HG03378 (cell line): Measurements from ENCODE around the gene SIVA1.

Experiments used
- ATAC-seq: cut with Tn5 transposase; IDR thresholded peaks from one replicate; pipeline ENCODE4 v1.9.1; 2021; ENCODE audit warnings: mild to moderate bottlenecking, moderate library complexity; ENCODE audit not compliant: unreplicated experiment

The SIVA1 gene

DNA sequence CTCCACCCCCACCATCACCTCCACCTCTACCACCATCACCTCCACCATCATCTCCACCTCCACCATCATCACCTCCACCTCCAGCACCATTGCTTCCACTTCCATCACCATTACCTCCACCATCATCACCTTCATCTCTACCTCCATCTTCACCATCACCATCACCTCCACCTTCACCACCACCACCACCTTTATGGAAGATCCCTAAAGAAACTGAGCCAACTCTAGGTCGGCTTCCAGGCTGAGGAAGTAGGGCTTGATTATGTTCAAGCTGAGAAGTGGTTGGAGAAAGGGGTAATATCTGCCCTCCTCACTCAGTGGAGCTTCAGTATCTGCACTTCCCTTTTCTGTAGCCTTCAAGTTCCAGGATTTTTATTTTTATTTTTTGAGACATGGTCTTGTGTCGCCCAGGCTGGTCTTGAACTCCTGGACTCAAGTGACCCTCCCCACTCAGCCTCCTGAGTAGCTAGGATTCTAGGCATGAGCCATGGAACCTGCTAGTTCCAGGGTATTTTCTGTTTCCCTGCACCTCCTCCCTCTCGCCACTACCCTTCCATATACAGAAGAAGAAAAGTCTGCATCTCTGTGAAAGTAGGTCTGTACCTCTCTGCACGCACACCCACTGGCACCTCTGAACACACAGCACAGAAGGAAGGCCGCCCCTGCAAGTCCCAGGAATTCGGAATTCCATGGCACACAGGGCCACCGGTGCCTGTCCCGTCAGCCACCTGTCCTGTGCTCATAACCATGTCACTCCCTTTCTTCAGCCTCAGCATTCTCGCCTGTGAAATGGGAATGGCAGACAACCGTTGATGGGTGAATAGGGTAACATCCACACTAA lies 53.9 kb downstream of the SIVA1 start:
- no peak for ATAC-seq

GRCh38 chr14:104808456-104808855 lies 55.5 kb downstream of the SIVA1 start:
- no peak for ATAC-seq
